GM19372 (cell line): Measurements from ENCODE around the gene NPDC1.

Experiments used
- ATAC-seq: cut with Tn5 transposase; IDR thresholded peaks from one replicate; pipeline ENCODE4 v1.9.1; 2021; ENCODE audit warnings: mild to moderate bottlenecking, low read depth, moderate library complexity; ENCODE audit not compliant: unreplicated experiment

Gene NPDC1

GRCh38 chr9:137028263-137029057 lies 17.5 kb downstream of the NPDC1 start:
- ATAC-seq, result peak; percentile 62

- peak; percentile 3 for ATAC-seq
Measured at GRCh38 chr9:137027369-137028262, 18.4 kb downstream of the NPDC1 start, which contains the start of gene ABCA2. Gene ABCA2, minus strand, starts transcription at chr9:137028237. Its CDS starts 97 bp downstream, at chr9:137028140.

- ATAC-seq, result no peak
Measured at GRCh38 chr9:137026828-137027227, 19.1 kb downstream of the NPDC1 start.

DNA sequence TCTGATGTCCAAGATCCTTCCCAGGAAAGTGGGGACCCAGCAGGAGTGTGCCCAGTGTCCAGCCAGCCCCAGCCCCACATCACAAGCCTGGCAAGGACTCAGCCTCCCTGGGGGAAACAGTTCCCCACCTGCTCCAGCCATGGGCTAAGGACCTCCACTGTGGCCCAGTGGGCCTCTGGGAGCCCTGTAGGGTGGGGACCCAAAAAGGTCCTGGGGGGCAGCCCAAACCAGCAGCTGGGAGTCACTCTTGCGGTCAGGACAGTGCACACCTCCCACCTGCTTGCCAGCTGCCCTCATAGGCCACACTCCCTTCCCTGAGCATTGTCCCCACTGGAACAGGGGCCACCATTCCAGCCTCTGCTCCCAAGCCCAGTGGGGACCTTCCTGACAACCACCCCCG lies 19.6 kb downstream of the NPDC1 start:
- ATAC-seq, result no peak

- no peak for ATAC-seq
Measured at GRCh38 chr9:137025517-137025966, 20.4 kb downstream of the NPDC1 start.

GRCh38 chr9:137023583-137023991 lies 22.4 kb downstream of the NPDC1 start:
- no peak for ATAC-seq

GRCh38 chr9:137023157-137023556 lies 22.8 kb downstream of the NPDC1 start:
- ATAC-seq, result no peak

- ATAC-seq, result no peak
Measured at GRCh38 chr9:137022662-137023008, 23.3 kb downstream of the NPDC1 start.

- ATAC-seq, result no peak
Measured at GRCh38 chr9:137021979-137022661, 23.9 kb downstream of the NPDC1 start.

DNA sequence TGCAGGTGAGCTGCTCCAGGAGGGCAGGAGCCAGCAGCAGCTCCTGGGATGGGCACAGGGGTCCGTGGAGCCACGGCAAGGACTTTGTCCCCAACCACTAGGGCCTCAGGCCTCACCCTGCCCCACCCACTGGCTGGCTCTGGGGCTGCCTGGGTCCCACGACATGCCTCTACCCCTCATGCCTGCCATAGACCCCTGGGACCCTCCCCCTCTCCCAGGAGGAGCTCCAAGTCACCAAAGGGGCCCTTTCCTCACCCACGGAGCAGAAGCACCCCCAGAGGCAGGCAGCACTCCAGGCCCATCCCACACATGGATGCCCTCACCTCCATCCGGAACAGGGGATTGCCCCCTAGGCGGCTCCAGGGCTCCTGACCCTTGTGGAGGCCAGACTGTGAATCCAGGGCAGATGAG lies 24.4 kb downstream of the NPDC1 start:
- no peak for ATAC-seq

- no peak for ATAC-seq
Measured at GRCh38 chr9:137020771-137021567, 25.0 kb downstream of the NPDC1 start.

DNA sequence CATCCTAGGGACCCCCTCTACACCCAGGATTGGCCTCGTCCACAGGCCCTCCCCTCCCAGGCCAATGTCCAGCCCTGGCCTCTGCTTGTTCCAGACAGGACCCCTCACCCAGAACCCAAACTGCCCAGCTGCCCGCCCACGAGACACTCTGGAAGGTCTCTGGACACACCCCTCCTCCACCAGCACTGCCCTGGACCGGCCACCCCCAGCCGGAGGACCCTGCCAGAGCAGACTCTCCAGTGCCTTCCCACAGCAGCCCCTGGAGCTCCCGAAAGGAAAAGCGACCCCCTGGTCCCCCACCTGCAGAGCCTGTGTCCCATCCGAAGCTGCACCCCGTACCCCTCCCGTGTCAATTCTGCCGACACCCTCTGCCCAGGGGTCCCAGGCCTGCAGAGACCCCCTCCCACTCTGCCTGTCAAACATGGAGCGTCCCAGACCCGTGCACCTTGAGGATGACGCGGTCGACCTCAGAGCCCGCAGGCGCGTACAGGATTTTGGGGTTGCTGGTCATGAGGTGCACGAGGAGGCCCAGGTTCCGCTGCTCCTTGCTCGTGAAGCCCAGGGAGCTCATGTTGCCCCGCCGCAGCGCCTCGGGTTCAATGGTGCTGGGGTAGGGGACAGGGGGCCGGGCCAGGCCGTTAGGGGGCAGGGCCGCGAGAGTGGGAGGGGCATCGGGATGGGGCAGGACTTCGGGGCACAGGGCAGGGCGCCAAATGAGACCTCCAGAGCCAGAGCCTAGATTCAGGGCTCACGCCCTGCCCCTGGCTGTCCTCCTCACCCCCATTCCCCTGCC lies 25.9 kb downstream of the NPDC1 start:
- no peak for ATAC-seq

DNA sequence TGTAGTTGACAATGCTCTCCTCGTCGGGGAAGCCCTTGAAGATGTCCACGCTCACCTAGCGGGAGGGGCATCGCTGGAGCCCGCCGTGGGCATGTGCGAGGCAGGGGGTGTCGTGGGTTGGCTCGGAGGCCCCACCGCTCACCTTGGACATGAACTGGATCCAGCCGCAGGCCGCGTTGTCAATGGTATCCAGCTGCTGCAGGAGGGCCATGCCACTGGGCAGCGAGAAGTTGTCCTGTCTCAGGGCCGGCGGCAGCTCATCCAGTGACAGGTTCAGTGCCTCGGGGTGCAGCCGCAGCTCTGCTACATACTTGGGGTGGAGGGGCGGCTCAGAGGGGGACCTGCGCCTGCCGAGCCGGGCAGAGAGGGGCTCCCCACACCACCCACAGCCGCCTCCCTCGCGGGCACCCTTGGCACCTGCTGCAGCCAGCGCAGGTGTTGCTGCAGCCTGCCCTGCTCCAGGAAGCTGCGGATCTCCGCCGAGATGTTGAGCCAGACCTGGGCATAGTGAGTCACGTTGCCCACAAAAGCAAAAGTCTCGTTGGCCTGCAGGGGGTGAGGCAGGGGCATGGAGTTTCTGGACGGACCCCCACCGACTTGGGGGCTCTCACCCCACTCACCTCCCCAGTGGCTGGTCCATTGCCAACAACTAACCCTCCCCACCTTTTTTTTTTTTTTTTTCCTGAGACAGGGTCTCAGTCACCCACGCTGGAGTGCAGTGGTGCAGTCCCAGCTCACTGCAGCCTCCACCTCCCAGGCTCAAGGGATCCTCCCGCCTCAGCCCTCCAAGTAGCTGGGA lies 27.0 kb downstream of the NPDC1 start:
- ATAC-seq, result no peak

GRCh38 chr9:137017791-137018497 lies 28.0 kb downstream of the NPDC1 start:
- no peak for ATAC-seq

GRCh38 chr9:137017071-137017470 lies 28.9 kb downstream of the NPDC1 start:
- ATAC-seq, result no peak

DNA sequence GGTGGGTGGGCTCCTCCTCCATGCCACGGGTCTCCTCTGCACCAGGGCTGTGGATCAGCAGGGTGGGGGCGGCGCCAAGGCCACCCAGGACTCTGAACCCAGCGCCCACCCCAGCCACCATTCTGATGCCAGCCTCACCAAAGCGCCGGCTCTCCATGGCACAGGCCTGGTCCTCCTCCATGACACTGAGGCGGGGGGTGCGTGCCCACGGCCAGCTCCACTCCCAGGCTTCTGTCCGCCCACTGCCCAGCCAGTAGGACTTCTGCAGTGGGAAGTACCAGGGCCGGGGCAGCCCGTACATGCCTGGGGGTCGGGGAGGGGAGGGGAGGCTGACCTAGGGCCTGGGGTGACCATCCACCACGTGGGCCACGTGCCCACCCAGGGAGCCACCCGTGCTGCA lies 29.5 kb downstream of the NPDC1 start:
- no peak for ATAC-seq

- ATAC-seq, result no peak
Measured at GRCh38 chr9:137015976-137016375, 30.0 kb downstream of the NPDC1 start.

DNA sequence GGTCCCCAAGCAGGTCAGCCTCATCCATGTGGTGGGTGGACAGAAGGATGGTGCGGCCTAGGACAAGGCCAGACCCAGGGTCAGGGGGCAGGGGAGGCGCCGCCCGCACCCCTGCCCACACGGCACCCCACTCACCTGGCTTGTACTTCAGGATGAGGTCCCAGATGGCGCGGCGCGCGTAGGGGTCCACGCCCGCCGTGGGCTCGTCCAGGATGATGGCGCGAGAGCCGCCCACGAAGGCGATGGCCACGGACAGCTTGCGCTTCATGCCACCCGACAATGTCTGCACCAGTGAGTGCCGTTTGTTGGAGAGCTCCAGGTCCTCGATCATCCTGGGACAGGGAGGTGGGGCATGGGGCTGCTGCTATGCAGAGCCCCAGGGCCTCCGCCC lies 30.4 kb downstream of the NPDC1 start:
- no peak for ATAC-seq
